Heart left ventricle (tissue), 13 donors: Measurements from ENCODE around the gene RNF217.

Experiments used
- CTCF ChIP-seq, 12 donors: fragments of 200-600 bp; sonication (generic) in 4 of 12; IDR thresholded peaks; one replicate each; pipeline versions ENCODE4 v1.5.0 to v1.8.0; 2018 to 2022; ENCODE audit warnings: antibody characterized with exemption in 12 of 12, mild to moderate bottlenecking in 5 of 12
- POLR2A ChIP-seq, 2 donors: fragments of 450-650 bp; IDR thresholded peaks; one replicate each; pipeline ENCODE4 v1.6.1; 2017; ENCODE audit warnings: antibody characterized with exemption in 2 of 2, mild to moderate bottlenecking in 2 of 2, moderate library complexity in 2 of 2
- donor health status: ischemic (EF 13 %, LVEDD 7.1; RV severe dilation, severe dysfunction).
- donor health status: DM: no; HTN: yes; CAD: no.
- donor health status: DM: no; HTN: no; CAD: no.
- donor health status: ischemic (EF 25% LVEDD 6.9; RV normal size, moderate dysfunction).
- donor health status: ischemic (EF 25% LVEDD 5.7; RV mildly dilated, moderate dysfunction).
- donor health status: ischemic (EF 35%, LVEDD 5.7; RV mildly dilated, moderate dysfunction).
- donor health status: nonischemic (EF 11% LVEDD 7.7; RV severe dilation, severe dysfunction).
- donor health status: DM: yes; HTN: yes; CAD: no.
- donor health status: PGD.
- donor health status: ischemic (EF 29% LVEDD 5.4; RV normal size, mild dysfunction).
- donor health status: nonischemic (EF 23%, LVEDD 6.1; RV moderate dilation, normal function).

GRCh38 chr6:125041740-125042459 lies 79.7 kb downstream of the RNF217 start:
- TF ChIP-seq CTCF (IDR thresholded peaks at IDR 0.05): no peak
- TF ChIP-seq POLR2A (IDR thresholded peaks at IDR 0.05): no peak
